ENCODE results near the gene GLIPR1.

- TF ChIP-seq NFRKB (IDR thresholded peaks at IDR 0.05) (no peak), TARDBP (IDR thresholded peaks at IDR 0.05) (no peak), SP1 (IDR thresholded peaks at IDR 0.05) (no peak), FOXM1 (IDR thresholded peaks at IDR 0.05; ENCODE audit: borderline replicate concordance) (no peak), ARNT (IDR thresholded peaks at IDR 0.05) (no peak), ZNF384 (IDR thresholded peaks at IDR 0.05) (no peak)
Observed at GRCh38 chr12:75543529-75543928, 63.0 kb downstream of the GLIPR1 start.

Measured in HEK293T (cell line).